ENCODE measurements around the gene MADD.

Gene MADD

DNA sequence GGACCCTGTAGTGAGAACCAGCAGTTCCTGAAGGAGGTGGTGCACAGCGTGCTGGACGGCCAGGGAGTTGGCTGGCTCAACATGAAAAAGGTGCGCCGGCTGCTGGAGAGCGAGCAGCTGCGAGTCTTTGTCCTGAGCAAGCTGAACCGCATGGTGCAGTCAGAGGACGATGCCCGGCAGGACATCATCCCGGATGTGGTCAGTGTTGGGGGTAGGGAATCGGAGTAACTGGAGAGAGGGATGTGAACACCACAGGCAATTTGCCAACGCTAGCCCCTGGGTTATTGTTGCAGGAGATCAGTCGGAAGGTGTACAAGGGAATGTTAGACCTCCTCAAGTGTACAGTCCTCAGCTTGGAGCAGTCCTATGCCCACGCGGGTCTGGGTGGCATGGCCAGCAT lies 19.9 kb downstream of the MADD start:
- Histone ChIP-seq H3K9me3 (ENCODE audit: insufficient read depth, low read length, severe bottlenecking) (no peaks in the 10 kb centered on the region), H3K27ac (ENCODE audit: low read length) (no peak overlapping the region), H3K4me3 (ENCODE audit: low read depth in 1 of 2, low read length in 2 of 2) (no peak overlapping the region), H3K9ac (ENCODE audit: low read depth, low read length) (no peak overlapping the region), H2AFZ (ENCODE audit: low read depth, low read length) (no peak overlapping the region), H3K27me3 (ENCODE audit: insufficient read depth, low read length, poor library complexity) (no peaks in the 10 kb centered on the region), H3K36me3 (ENCODE audit: insufficient read depth, low read length) (peaks cover 92% of the 10 kb centered on the region), H3K4me1 (ENCODE audit: insufficient read depth, low read length) (no peaks in the 10 kb centered on the region), H3K79me2 (ENCODE audit: insufficient read depth, low read length) (no peaks in the 10 kb centered on the region), H4K20me1 (ENCODE audit: insufficient read depth, low read length) (no peaks in the 10 kb centered on the region), H3K4me2 (ENCODE audit: insufficient read depth, low read length) (no peak overlapping the region)
- no peak for TF ChIP-seq EZH2 (IDR thresholded peaks at IDR 0.05; ENCODE audit: borderline replicate concordance, low read depth, low read length, severe bottlenecking)
- TF ChIP-seq, protein P1, sequence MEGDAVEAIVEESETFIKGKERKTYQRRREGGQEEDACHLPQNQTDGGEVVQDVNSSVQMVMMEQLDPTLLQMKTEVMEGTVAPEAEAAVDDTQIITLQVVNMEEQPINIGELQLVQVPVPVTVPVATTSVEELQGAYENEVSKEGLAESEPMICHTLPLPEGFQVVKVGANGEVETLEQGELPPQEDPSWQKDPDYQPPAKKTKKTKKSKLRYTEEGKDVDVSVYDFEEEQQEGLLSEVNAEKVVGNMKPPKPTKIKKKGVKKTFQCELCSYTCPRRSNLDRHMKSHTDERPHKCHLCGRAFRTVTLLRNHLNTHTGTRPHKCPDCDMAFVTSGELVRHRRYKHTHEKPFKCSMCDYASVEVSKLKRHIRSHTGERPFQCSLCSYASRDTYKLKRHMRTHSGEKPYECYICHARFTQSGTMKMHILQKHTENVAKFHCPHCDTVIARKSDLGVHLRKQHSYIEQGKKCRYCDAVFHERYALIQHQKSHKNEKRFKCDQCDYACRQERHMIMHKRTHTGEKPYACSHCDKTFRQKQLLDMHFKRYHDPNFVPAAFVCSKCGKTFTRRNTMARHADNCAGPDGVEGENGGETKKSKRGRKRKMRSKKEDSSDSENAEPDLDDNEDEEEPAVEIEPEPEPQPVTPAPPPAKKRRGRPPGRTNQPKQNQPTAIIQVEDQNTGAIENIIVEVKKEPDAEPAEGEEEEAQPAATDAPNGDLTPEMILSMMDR (IDR thresholded peaks at IDR 0.05; ENCODE audit: borderline replicate concordance, extremely low read depth, low read length, poor library complexity, severe bottlenecking), result no peak
- ATAC-seq (ENCODE audit: insufficient read depth, low read depth) (no peak), DNase-seq (no peak)

DNA sequence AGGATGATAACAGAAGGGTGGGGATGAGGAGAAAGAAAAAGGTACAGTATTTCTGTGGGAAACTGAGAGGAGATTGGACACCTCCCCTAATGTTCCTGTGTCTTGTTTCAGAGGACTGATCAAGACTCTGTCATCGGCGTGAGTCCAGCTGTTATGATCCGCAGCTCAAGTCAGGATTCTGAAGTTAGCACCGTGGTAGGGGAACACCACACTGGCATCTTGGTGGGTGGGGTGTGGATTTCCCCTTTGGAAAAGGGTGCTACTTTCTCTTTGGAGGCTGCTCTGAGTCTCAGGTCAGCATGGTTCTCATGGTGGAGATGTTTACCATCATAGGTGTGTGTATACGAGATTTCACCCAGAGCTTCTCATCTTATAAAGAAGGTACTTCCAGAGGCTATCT lies 25.5 kb downstream of the MADD start:
- no peak for ATAC-seq (ENCODE audit: insufficient read depth, low read depth)
- H3K36me3 ChIP-seq (ENCODE audit: insufficient read depth, low read length), result peaks cover 89% of the 10 kb centered on the region

DNA sequence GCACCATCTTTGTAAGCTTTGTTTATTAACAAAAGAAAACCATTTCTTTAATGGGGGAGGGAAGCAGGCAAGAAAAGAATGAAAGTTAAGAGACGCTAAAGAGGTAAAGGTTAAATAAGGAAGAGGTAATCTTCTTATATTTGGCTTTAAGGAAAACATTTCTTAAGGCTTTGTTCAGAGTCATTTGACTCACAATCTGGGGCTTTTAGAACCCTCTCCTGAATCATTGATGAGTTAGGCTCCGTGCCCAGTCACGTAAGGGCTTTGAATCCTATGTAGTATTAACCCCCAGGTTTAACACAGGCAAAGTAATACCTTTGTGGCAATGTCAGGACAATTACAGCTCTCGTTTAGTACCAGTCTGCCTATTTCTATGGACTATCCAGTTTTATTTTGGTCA lies 26.1 kb downstream of the MADD start:
- H3K9ac ChIP-seq (ENCODE audit: low read depth, low read length), result no peak overlapping the region
- H3K4me2 ChIP-seq (ENCODE audit: insufficient read depth, low read length), result no peak overlapping the region
- H4K20me1 ChIP-seq (ENCODE audit: insufficient read depth, low read length), result no peaks in the 10 kb centered on the region
- DNase-seq (no peak), ATAC-seq (ENCODE audit: insufficient read depth, low read depth) (no peak)
- no peak overlapping the region for H3K27ac ChIP-seq (ENCODE audit: low read length)
- H3K36me3 ChIP-seq (ENCODE audit: insufficient read depth, low read length), result peaks cover 88% of the 10 kb centered on the region
- no peak overlapping the region for H2AFZ ChIP-seq (ENCODE audit: low read depth, low read length)
- H3K4me1 ChIP-seq (ENCODE audit: insufficient read depth, low read length), result no peaks in the 10 kb centered on the region
- H3K79me2 ChIP-seq (ENCODE audit: insufficient read depth, low read length), result no peaks in the 10 kb centered on the region
- no peaks in the 10 kb centered on the region for H3K27me3 ChIP-seq (ENCODE audit: insufficient read depth, low read length, poor library complexity)
- peaks cover 3% of the 10 kb centered on the region for H3K9me3 ChIP-seq (ENCODE audit: insufficient read depth, low read length, severe bottlenecking)
- H3K4me3 ChIP-seq (ENCODE audit: low read depth in 1 of 2, low read length in 2 of 2), result no peak overlapping the region
- TF ChIP-seq, protein P1 (IDR thresholded peaks at IDR 0.05; ENCODE audit: borderline replicate concordance, extremely low read depth, low read length, poor library complexity, severe bottlenecking), result no peak
- TF ChIP-seq EZH2 (IDR thresholded peaks at IDR 0.05; ENCODE audit: borderline replicate concordance, low read depth, low read length, severe bottlenecking), result no peak

More for the DNA sequence above, 25.5 kb downstream of the MADD start:
- H3K4me1 ChIP-seq (ENCODE audit: insufficient read depth, low read length), result no peaks in the 10 kb centered on the region
- DNase-seq, result no peak
- H2AFZ ChIP-seq (ENCODE audit: low read depth, low read length), result no peak overlapping the region
- no peaks in the 10 kb centered on the region for H4K20me1 ChIP-seq (ENCODE audit: insufficient read depth, low read length)
- TF ChIP-seq, protein P1 (IDR thresholded peaks at IDR 0.05; ENCODE audit: borderline replicate concordance, extremely low read depth, low read length, poor library complexity, severe bottlenecking), result no peak
- no peak for TF ChIP-seq EZH2 (IDR thresholded peaks at IDR 0.05; ENCODE audit: borderline replicate concordance, low read depth, low read length, severe bottlenecking)
- no peaks in the 10 kb centered on the region for H3K79me2 ChIP-seq (ENCODE audit: insufficient read depth, low read length)
- H3K9ac ChIP-seq (ENCODE audit: low read depth, low read length), result no peak overlapping the region
- H3K4me2 ChIP-seq (ENCODE audit: insufficient read depth, low read length), result no peak overlapping the region
- H3K27ac ChIP-seq (ENCODE audit: low read length), result no peak overlapping the region
- H3K9me3 ChIP-seq (ENCODE audit: insufficient read depth, low read length, severe bottlenecking), result peaks cover 3% of the 10 kb centered on the region
- H3K4me3 ChIP-seq (ENCODE audit: low read depth in 1 of 2, low read length in 2 of 2), result no peak overlapping the region
- H3K27me3 ChIP-seq (ENCODE audit: insufficient read depth, low read length, poor library complexity), result no peaks in the 10 kb centered on the region

DNA sequence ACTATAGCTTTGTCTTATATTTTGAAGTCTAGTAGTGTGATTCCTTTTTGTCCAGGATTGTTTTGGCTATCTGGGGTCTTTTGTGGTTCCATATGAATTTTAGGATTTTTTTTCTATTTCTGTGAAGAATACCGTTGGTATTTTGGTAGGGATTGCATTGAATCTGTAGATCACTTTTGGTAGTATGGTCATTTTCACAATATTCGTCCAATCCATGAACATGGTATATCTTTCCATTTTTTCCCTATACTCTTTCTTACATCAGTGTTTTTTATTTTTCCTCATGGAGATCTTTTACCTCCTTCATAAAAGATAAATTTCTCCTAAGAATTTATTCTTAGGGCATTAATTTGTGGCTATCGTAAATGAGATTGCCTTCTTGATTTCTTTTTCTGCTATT lies 29.1 kb downstream of the MADD start:
- Histone ChIP-seq H4K20me1 (ENCODE audit: insufficient read depth, low read length) (no peaks in the 10 kb centered on the region), H3K9ac (ENCODE audit: low read depth, low read length) (no peak overlapping the region), H3K9me3 (ENCODE audit: insufficient read depth, low read length, severe bottlenecking) (peaks cover 7% of the 10 kb centered on the region), H3K27me3 (ENCODE audit: insufficient read depth, low read length, poor library complexity) (no peaks in the 10 kb centered on the region), H3K4me1 (ENCODE audit: insufficient read depth, low read length) (no peaks in the 10 kb centered on the region), H3K4me2 (ENCODE audit: insufficient read depth, low read length) (no peak overlapping the region), H3K4me3 (ENCODE audit: low read depth in 1 of 2, low read length in 2 of 2) (no peak overlapping the region), H3K79me2 (ENCODE audit: insufficient read depth, low read length) (no peaks in the 10 kb centered on the region), H3K36me3 (ENCODE audit: insufficient read depth, low read length) (peaks cover 87% of the 10 kb centered on the region), H3K27ac (ENCODE audit: low read length) (no peak overlapping the region), H2AFZ (ENCODE audit: low read depth, low read length) (no peak overlapping the region)
- TF ChIP-seq, protein P1 (IDR thresholded peaks at IDR 0.05; ENCODE audit: borderline replicate concordance, extremely low read depth, low read length, poor library complexity, severe bottlenecking), result no peak
- TF ChIP-seq EZH2 (IDR thresholded peaks at IDR 0.05; ENCODE audit: borderline replicate concordance, low read depth, low read length, severe bottlenecking), result no peak
- no peak for DNase-seq
- no peak for ATAC-seq (ENCODE audit: insufficient read depth, low read depth)

Data from DND-41 (cell line).